Measurements from ENCODE around the gene NCK1.
"Not testable (repeated sequence)": the region's sequence is repeated elsewhere in the genome, so short reads cannot be mapped to it uniquely, and the experiment has no call there.

- TF ChIP-seq POLR2AphosphoS5, CTCF, POLR2A (IDR thresholded peaks at IDR 0.05): not testable (repeated sequence)
Observed at GRCh38 chr3:136969539-136969938, 107.5 kb downstream of the NCK1 start.

Data from upper lobe of left lung (tissue), 4 donors.